ENCODE data around the gene TMEM212. TPM values are rescaled to one million over a fixed set of nuclear protein-coding genes. Genes with fewer than 3 reads are reported as not detected.

Gene TMEM212
- total and polyA plus RNA-seq, 9 of the 15 experiments (the other 6 are each of a cell fraction or from before 2014, with no cell fraction given), result not detected

DNA sequence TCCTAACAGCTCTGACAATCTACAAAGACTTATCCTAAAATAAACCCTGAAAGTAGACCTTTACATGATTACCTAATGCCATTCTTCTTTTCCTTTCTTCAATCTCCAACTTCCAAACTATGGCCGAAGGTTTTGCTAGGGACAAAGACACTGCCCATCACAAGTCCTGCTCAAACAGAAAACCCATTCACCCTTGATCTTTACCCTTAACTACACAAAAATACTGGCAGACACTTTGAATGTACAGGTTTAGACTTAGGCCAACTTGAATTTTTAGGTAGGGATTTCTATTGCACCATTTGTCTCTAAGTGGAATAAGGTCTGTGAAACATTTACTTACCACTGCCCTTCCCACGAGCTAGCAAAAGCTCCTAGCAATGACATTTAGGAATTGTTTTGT, 64.6 kb downstream of the TMEM212 start (continued):
- TF ChIP-seq, protein P1, sequence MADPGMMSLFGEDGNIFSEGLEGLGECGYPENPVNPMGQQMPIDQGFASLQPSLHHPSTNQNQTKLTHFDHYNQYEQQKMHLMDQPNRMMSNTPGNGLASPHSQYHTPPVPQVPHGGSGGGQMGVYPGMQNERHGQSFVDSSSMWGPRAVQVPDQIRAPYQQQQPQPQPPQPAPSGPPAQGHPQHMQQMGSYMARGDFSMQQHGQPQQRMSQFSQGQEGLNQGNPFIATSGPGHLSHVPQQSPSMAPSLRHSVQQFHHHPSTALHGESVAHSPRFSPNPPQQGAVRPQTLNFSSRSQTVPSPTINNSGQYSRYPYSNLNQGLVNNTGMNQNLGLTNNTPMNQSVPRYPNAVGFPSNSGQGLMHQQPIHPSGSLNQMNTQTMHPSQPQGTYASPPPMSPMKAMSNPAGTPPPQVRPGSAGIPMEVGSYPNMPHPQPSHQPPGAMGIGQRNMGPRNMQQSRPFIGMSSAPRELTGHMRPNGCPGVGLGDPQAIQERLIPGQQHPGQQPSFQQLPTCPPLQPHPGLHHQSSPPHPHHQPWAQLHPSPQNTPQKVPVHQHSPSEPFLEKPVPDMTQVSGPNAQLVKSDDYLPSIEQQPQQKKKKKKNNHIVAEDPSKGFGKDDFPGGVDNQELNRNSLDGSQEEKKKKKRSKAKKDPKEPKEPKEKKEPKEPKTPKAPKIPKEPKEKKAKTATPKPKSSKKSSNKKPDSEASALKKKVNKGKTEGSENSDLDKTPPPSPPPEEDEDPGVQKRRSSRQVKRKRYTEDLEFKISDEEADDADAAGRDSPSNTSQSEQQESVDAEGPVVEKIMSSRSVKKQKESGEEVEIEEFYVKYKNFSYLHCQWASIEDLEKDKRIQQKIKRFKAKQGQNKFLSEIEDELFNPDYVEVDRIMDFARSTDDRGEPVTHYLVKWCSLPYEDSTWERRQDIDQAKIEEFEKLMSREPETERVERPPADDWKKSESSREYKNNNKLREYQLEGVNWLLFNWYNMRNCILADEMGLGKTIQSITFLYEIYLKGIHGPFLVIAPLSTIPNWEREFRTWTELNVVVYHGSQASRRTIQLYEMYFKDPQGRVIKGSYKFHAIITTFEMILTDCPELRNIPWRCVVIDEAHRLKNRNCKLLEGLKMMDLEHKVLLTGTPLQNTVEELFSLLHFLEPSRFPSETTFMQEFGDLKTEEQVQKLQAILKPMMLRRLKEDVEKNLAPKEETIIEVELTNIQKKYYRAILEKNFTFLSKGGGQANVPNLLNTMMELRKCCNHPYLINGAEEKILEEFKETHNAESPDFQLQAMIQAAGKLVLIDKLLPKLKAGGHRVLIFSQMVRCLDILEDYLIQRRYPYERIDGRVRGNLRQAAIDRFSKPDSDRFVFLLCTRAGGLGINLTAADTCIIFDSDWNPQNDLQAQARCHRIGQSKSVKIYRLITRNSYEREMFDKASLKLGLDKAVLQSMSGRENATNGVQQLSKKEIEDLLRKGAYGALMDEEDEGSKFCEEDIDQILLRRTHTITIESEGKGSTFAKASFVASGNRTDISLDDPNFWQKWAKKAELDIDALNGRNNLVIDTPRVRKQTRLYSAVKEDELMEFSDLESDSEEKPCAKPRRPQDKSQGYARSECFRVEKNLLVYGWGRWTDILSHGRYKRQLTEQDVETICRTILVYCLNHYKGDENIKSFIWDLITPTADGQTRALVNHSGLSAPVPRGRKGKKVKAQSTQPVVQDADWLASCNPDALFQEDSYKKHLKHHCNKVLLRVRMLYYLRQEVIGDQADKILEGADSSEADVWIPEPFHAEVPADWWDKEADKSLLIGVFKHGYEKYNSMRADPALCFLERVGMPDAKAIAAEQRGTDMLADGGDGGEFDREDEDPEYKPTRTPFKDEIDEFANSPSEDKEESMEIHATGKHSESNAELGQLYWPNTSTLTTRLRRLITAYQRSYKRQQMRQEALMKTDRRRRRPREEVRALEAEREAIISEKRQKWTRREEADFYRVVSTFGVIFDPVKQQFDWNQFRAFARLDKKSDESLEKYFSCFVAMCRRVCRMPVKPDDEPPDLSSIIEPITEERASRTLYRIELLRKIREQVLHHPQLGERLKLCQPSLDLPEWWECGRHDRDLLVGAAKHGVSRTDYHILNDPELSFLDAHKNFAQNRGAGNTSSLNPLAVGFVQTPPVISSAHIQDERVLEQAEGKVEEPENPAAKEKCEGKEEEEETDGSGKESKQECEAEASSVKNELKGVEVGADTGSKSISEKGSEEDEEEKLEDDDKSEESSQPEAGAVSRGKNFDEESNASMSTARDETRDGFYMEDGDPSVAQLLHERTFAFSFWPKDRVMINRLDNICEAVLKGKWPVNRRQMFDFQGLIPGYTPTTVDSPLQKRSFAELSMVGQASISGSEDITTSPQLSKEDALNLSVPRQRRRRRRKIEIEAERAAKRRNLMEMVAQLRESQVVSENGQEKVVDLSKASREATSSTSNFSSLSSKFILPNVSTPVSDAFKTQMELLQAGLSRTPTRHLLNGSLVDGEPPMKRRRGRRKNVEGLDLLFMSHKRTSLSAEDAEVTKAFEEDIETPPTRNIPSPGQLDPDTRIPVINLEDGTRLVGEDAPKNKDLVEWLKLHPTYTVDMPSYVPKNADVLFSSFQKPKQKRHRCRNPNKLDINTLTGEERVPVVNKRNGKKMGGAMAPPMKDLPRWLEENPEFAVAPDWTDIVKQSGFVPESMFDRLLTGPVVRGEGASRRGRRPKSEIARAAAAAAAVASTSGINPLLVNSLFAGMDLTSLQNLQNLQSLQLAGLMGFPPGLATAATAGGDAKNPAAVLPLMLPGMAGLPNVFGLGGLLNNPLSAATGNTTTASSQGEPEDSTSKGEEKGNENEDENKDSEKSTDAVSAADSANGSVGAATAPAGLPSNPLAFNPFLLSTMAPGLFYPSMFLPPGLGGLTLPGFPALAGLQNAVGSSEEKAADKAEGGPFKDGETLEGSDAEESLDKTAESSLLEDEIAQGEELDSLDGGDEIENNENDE (IDR thresholded peaks at IDR 0.05; ENCODE audit: low read depth, low read length), result no peak
- TF ChIP-seq NFXL1 (CRISPR knock-in tag; IDR thresholded peaks at IDR 0.05) (no peak), TAF9B (IDR thresholded peaks at IDR 0.05; ENCODE audit: partially characterized antibody) (no peak), BRD4 (IDR thresholded peaks at IDR 0.05) (no peak), GABPB2 (CRISPR knock-in tag; conservative IDR thresholded peaks at IDR 0.05) (no peak), MAFK (IDR thresholded peaks at IDR 0.05; ENCODE audit: low read length) (no peak), ZNF184 (CRISPR knock-in tag; IDR thresholded peaks at IDR 0.05) (no peak), RCOR1 (IDR thresholded peaks at IDR 0.05; ENCODE audit: borderline replicate concordance in 1 of 2, low read depth in 2 of 2, low read length in 2 of 2) (no peak), ZNF41 (CRISPR knock-in tag; conservative IDR thresholded peaks at IDR 0.05) (no peak), ZNF121 (CRISPR knock-in tag; conservative IDR thresholded peaks at IDR 0.05) (no peak)
